ENCODE measurements around the gene CAVIN3.
"Not testable (repeated sequence)": the region's sequence is repeated elsewhere in the genome, so short reads cannot be mapped to it uniquely, and the experiment has no call there.

The CAVIN3 gene

GRCh38 chr11:6326303-6326702 is 6.0 kb upstream of the CAVIN3 start:
- no peak for DNase-seq (ENCODE audit: low read depth in 2 of 2)

- no peak for DNase-seq (ENCODE audit: low read depth in 2 of 2)
Observed at GRCh38 chr11:6323291-6323905, 3.1 kb upstream of the CAVIN3 start.

GRCh38 chr11:6321961-6322362 is 1.7 kb upstream of the CAVIN3 start:
- no peak for DNase-seq (ENCODE audit: low read depth in 2 of 2)

GRCh38 chr11:6321356-6321755 is 1.1 kb upstream of the CAVIN3 start:
- no peak for DNase-seq (ENCODE audit: low read depth in 2 of 2)

GRCh38 chr11:6319704-6320410 is 444 bp downstream of the CAVIN3 start:
- DNase-seq (ENCODE audit: low read depth in 2 of 2), result no peak

- DNase-seq (ENCODE audit: low read depth in 2 of 2), result no peak
Observed at GRCh38 chr11:6319001-6319703, 1.1 kb downstream of the CAVIN3 start.

- no peak for DNase-seq (ENCODE audit: low read depth in 2 of 2)
Observed at GRCh38 chr11:6318204-6318603, 2.1 kb downstream of the CAVIN3 start.

- DNase-seq (ENCODE audit: low read depth in 2 of 2), result no peak
Observed at GRCh38 chr11:6315811-6316425, 4.4 kb downstream of the CAVIN3 start.

GRCh38 chr11:6312106-6312505 is 8.2 kb downstream of the CAVIN3 start:
- DNase-seq (ENCODE audit: low read depth in 2 of 2), result no peak

- DNase-seq (ENCODE audit: low read depth in 2 of 2), result no peak
Observed at GRCh38 chr11:6307876-6308275, 12.4 kb downstream of the CAVIN3 start.

GRCh38 chr11:6305297-6305696 is 15.0 kb downstream of the CAVIN3 start:
- no peak for DNase-seq (ENCODE audit: low read depth in 2 of 2)

GRCh38 chr11:6303661-6304060 is 16.6 kb downstream of the CAVIN3 start:
- no peak for DNase-seq (ENCODE audit: low read depth in 2 of 2)

GRCh38 chr11:6301096-6301495 is 19.2 kb downstream of the CAVIN3 start:
- no peak for DNase-seq (ENCODE audit: low read depth in 2 of 2)

- DNase-seq (ENCODE audit: low read depth in 2 of 2), result no peak
Observed at GRCh38 chr11:6300325-6300724, 20.0 kb downstream of the CAVIN3 start.

GRCh38 chr11:6298605-6299004 is 21.7 kb downstream of the CAVIN3 start:
- no peak for DNase-seq (ENCODE audit: low read depth in 2 of 2)

- no peak for DNase-seq (ENCODE audit: low read depth in 2 of 2)
Observed at GRCh38 chr11:6297831-6298230, 22.5 kb downstream of the CAVIN3 start.

GRCh38 chr11:6285019-6285418 is 35.3 kb downstream of the CAVIN3 start:
- DNase-seq (ENCODE audit: low read depth in 2 of 2), result no peak

GRCh38 chr11:6284250-6284649 is 36.1 kb downstream of the CAVIN3 start:
- no peak for DNase-seq (ENCODE audit: low read depth in 2 of 2)

- no peak for DNase-seq (ENCODE audit: low read depth in 2 of 2)
Observed at GRCh38 chr11:6283453-6284023, 36.8 kb downstream of the CAVIN3 start.

- DNase-seq (ENCODE audit: low read depth in 2 of 2), result not testable (repeated sequence)
Observed at GRCh38 chr11:6280809-6281208, 39.5 kb downstream of the CAVIN3 start.

GRCh38 chr11:6273188-6273587 is 47.1 kb downstream of the CAVIN3 start:
- no peak for DNase-seq (ENCODE audit: low read depth in 2 of 2)

GRCh38 chr11:6271598-6271997 is 48.7 kb downstream of the CAVIN3 start:
- DNase-seq (ENCODE audit: low read depth in 2 of 2), result no peak

All from stimulated activated CD4-positive, alpha-beta T cell treated with anti-CD3 and anti-CD28 coated beads, Interleukin-1b, Interleukin-23, amount 100 ng/mL, for 1 hour (primary cell).